ENCODE measurements around the gene PRODH2. TPM values are rescaled to one million over a fixed set of nuclear protein-coding genes. Genes with fewer than 3 reads are reported as not detected.
A peak's percentile ranks its signal among the peaks of the same experiment; 100 is the strongest.

Gene PRODH2
- total RNA-seq, 2 donors from 2014 or later: not detected

DNA sequence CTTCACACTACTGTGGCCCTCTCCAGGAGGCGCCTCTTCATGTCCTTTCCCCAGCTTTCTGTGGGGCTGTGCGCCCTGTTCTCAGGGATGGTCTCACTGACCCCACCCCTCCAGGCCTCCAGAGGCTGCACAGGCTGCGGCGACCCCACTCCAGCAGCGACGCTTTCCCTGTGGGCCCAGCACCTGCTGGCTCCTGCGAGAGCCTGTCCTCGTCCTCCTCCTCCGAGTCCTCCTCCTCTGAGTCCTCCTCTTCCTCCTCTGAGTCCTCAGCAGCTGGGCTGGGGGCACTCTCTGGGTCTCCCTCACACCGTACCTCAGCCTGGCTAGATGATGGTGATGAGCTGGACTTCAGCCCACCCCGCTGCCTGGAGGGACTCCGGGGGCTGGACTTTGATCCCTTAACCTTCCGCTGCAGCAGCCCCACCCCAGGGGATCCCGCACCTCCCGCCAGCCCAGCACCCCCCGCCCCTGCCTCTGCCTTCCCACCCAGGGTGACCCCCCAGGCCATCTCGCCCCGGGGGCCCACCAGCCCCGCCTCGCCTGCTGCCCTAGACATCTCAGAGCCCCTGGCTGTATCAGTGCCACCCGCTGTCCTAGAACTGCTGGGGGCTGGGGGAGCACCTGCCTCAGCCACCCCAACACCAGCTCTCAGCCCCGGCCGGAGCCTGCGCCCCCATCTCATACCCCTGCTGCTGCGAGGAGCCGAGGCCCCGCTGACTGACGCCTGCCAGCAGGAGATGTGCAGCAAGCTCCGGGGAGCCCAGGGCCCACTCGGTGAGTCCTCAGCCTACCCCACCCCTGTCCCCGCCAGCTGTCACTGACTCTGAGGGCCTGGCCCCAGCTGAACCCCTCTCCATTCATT lies 26.1 kb downstream of the PRODH2 start:
- H3K36me3 Mint-ChIP-seq: no peaks in the 10 kb centered on the region
- H3K9me3 Mint-ChIP-seq: no peaks in the 10 kb centered on the region
- no peak overlapping the region for H3K27ac Mint-ChIP-seq
- no peaks in the 10 kb centered on the region for H3K27me3 Mint-ChIP-seq
- H3K4me3 Mint-ChIP-seq: no peak overlapping the region
- peaks cover 6 to 10% of the 10 kb centered on the region in 2 donors for H3K4me1 Mint-ChIP-seq (ENCODE audit: low read depth in 2 of 2)
- ATAC-seq (no peak), DNase-seq (ENCODE audit: low spot score) (no peak)

GRCh38 chr19:35785339-35785627 lies 27.4 kb downstream of the PRODH2 start:
- H3K4me1 Mint-ChIP-seq (ENCODE audit: low read depth in 2 of 2): peaks cover 6 to 13% of the 10 kb centered on the region in 2 donors
- ATAC-seq (no peak), DNase-seq (ENCODE audit: low spot score) (no peak)
- no peak overlapping the region for H3K27ac Mint-ChIP-seq
- H3K36me3 Mint-ChIP-seq: no peaks in the 10 kb centered on the region
- no peaks in the 10 kb centered on the region for H3K9me3 Mint-ChIP-seq
- no peaks in the 10 kb centered on the region for H3K27me3 Mint-ChIP-seq
- H3K4me3 Mint-ChIP-seq: no peak overlapping the region

DNA sequence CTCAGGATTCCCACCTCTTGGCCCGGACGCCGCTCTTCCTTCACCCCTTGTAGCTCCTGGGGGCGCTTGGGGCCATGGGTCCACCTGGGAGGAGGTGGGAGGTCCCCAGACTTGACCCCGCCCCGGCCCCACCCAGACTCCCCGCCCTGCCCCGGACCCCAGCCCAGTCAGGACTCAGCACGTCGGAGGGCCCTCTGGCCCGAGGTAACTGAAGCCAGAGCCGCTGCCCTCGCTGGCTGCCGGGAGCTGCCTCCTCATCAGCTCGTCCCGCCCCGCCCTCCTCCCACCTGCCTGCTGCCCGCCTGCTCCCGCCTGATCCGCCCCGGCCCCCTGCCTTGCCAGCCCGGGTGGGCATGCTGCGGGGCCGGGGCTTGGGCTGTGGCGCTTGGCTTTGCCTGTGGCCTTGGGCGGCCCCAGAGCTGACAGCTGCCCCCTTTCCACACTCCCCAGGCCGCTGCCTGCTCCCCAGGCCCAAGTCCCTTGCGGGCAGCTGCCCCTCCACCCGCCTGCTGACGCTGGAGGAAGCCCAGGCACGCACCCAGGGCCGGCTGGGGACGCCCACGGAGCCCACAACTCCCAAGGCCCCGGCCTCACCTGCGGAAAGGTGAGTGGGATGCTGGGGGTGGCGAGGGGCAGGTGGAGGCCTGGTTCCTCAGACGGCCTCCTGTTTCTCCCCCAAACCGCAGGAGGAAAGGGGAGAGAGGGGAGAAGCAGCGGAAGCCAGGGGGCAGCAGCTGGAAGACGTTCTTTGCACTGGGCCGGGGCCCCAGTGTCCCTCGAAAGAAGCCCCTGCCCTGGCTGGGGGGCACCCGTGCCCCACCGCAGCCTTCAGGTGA lies 27.9 kb downstream of the PRODH2 start:
- Mint-ChIP-seq H3K36me3 (no peaks in the 10 kb centered on the region), H3K4me3 (no peak overlapping the region), H3K9me3 (no peaks in the 10 kb centered on the region), H3K27ac (no peak overlapping the region), H3K27me3 (no peaks in the 10 kb centered on the region), H3K4me1 (ENCODE audit: low read depth in 2 of 2) (peaks cover 6 to 13% of the 10 kb centered on the region in 2 donors)
- DNase-seq (ENCODE audit: low spot score) (no peak), ATAC-seq (no peak)

DNA sequence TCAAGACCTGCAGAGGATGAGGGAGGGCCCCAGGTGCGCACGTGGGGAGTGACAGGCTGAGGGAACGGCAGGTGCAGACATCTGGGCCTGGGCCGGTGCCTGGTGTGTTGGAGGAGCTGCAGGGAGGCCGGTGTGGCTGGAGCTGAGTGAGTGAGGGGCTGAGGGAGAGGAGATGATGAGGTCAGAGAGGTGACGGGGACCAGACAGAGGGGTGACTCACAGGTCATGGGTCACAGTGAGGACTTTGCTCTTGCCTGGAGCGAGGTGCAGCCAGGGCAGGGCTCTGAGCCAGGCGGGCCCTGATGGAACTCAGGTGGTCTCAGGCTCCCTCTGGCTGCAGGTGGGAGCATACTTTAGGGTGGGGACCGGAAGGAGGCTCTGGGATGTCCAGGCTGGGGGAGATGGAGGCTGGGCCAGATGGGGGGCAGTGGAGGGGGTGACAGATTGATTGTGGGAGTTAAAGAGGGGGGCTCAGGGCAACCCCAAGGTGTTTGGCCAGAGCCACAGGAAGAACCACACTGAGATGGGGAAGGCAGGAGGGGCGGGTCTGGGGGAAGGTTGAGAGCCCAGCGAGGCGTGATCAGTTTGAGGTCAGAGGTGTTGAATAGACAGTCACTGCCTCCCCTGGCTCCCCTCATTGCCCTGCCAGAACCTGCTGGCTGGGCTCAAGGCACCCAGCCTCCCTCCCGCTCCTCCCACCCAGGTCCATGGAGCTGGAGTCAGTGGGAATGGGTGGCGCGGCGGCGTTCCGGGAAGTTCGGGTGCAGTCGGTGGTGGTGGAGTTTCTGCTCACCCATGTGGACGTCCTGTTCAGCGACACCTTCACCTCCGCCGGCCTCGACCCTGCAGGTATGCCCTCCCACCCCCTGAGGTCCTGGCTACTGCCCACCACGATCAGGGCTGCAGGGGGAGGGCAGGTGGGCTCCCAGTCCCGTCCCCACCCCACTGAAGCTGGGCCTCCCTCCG lies 28.9 kb downstream of the PRODH2 start:
- Mint-ChIP-seq H3K27me3 (no peaks in the 10 kb centered on the region), H3K27ac (no peak overlapping the region), H3K36me3 (no peaks in the 10 kb centered on the region), H3K4me3 (no peak overlapping the region), H3K4me1 (ENCODE audit: low read depth in 2 of 2) (peaks cover 6 to 13% of the 10 kb centered on the region in 2 donors), H3K9me3 (no peaks in the 10 kb centered on the region)
- no peak for ATAC-seq
- no peak for DNase-seq (ENCODE audit: low spot score)

DNA sequence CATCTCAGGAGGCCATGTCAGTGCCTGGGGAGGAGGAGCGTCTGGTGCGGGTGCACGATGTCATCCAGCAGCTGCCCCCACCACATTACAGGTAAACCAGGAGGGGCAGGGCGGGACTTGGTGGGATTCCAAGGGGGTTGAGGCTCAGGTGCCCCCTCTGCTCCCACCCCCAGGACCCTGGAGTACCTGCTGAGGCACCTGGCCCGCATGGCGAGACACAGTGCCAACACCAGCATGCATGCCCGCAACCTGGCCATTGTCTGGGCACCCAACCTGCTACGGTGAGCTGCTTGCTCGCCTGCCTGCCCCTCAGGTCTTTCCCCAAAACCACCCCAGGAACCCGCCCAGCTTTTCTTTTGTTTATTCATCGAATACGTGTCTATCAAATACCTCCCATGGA lies 30.1 kb downstream of the PRODH2 start:
- Mint-ChIP-seq H3K4me1 (ENCODE audit: low read depth in 2 of 2) (peaks cover 6 to 13% of the 10 kb centered on the region in 2 donors), H3K36me3 (no peaks in the 10 kb centered on the region), H3K4me3 (no peak overlapping the region), H3K27me3 (no peaks in the 10 kb centered on the region), H3K27ac (no peak overlapping the region), H3K9me3 (no peaks in the 10 kb centered on the region)
- DNase-seq (ENCODE audit: low spot score): no peak
- no peak for ATAC-seq

DNA sequence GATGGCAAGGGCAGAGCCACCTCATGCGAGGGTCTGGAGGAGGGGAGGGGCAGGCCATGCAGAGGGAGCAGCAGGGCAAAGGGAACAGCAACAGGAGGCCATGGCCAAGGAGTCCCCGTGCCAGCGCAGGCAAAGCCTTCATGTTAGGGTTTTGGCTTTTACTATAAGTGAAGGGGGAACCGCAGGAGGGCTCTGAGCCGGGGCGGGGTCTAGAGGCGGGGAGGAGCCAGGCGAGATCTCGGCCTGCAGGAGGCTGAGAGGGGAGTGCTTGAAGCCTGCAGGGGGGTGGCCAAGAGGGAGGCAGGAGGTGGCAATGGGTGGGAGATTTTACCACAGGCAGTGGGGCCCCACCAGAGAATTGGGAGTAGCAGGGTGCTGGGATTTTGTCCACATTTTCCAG lies 31.0 kb downstream of the PRODH2 start:
- no peak for DNase-seq (ENCODE audit: low spot score)
- no peak overlapping the region for H3K27ac Mint-ChIP-seq
- H3K36me3 Mint-ChIP-seq: no peaks in the 10 kb centered on the region
- ATAC-seq: no peak
- no peaks in the 10 kb centered on the region for H3K9me3 Mint-ChIP-seq
- no peaks in the 10 kb centered on the region for H3K27me3 Mint-ChIP-seq
- no peak overlapping the region for H3K4me3 Mint-ChIP-seq
- peaks cover 12 to 18% of the 10 kb centered on the region in 2 donors for H3K4me1 Mint-ChIP-seq (ENCODE audit: low read depth in 2 of 2)

GRCh38 chr19:35780717-35781116 lies 31.9 kb downstream of the PRODH2 start:
- no peaks in the 10 kb centered on the region for H3K9me3 Mint-ChIP-seq
- H3K36me3 Mint-ChIP-seq: no peaks in the 10 kb centered on the region
- DNase-seq (ENCODE audit: low spot score) (no peak), ATAC-seq (no peak)
- H3K4me3 Mint-ChIP-seq: no peak overlapping the region
- peaks cover 20 to 27% of the 10 kb centered on the region in 2 donors for H3K4me1 Mint-ChIP-seq (ENCODE audit: low read depth in 2 of 2)
- H3K27ac Mint-ChIP-seq: no peak overlapping the region
- H3K27me3 Mint-ChIP-seq: no peaks in the 10 kb centered on the region

DNA sequence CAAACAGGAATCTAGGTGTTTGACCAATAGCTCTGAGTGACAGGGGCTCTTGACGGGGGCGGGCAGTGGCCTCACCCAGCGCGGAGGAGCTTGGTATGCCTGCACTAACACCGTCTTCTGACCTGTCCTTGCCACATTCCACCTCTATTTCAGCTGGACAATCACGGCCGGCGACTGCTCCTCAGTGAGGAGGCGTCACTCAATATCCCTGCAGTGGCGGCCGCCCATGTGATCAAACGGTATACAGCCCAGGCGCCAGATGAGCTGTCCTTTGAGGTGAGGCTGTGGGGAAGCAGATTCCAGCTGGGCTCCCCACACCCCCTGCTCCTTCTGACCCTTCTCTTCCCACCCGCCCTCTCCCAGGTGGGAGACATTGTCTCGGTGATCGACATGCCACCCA lies 32.6 kb downstream of the PRODH2 start:
- no peak overlapping the region for H3K27ac Mint-ChIP-seq
- peaks cover 21 to 27% of the 10 kb centered on the region in 2 donors for H3K4me1 Mint-ChIP-seq (ENCODE audit: low read depth in 2 of 2)
- no peak for ATAC-seq
- no peaks in the 10 kb centered on the region for H3K27me3 Mint-ChIP-seq
- no peak overlapping the region for H3K4me3 Mint-ChIP-seq
- H3K9me3 Mint-ChIP-seq: no peaks in the 10 kb centered on the region
- no peaks in the 10 kb centered on the region for H3K36me3 Mint-ChIP-seq
- no peak for DNase-seq (ENCODE audit: low spot score)

- no peaks in the 10 kb centered on the region for H3K36me3 Mint-ChIP-seq
- H3K4me3 Mint-ChIP-seq: no peak overlapping the region
- DNase-seq (ENCODE audit: low spot score): no peak
- no peak for ATAC-seq
- no peaks in the 10 kb centered on the region for H3K27me3 Mint-ChIP-seq
- H3K9me3 Mint-ChIP-seq: no peaks in the 10 kb centered on the region
- no peak overlapping the region for H3K27ac Mint-ChIP-seq
- peaks cover 31 to 33% of the 10 kb centered on the region in 2 donors for H3K4me1 Mint-ChIP-seq (ENCODE audit: low read depth in 2 of 2)
Observed at GRCh38 chr19:35779033-35779432, 33.6 kb downstream of the PRODH2 start.

DNA sequence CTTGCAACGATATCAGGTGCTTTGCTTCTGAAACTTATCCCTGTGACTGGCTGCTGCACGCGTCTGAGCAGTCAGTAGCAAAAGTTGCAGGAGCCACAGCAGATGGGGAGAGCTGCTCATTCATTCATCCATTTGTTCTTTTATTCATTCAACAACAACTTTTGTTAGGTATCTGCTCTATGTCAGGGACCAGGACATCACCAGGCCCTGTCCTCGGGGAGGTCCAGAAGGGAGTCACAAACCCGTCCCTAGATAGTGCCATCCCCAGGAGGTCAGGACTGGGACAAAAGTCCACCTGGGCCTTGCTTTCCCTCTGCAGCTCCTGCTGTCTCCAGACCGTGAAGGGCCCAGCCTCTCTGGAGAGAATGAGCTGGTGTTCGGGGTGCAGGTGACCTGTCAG lies 34.7 kb downstream of the PRODH2 start:
- Mint-ChIP-seq H3K4me3 (no peak overlapping the region), H3K36me3 (no peaks in the 10 kb centered on the region), H3K27me3 (no peaks in the 10 kb centered on the region), H3K27ac (no peak overlapping the region), H3K9me3 (no peaks in the 10 kb centered on the region), H3K4me1 (ENCODE audit: low read depth in 2 of 2) (peaks cover 25 to 26% of the 10 kb centered on the region in 2 donors)
- DNase-seq (ENCODE audit: low spot score): no peak
- ATAC-seq: no peak

DNA sequence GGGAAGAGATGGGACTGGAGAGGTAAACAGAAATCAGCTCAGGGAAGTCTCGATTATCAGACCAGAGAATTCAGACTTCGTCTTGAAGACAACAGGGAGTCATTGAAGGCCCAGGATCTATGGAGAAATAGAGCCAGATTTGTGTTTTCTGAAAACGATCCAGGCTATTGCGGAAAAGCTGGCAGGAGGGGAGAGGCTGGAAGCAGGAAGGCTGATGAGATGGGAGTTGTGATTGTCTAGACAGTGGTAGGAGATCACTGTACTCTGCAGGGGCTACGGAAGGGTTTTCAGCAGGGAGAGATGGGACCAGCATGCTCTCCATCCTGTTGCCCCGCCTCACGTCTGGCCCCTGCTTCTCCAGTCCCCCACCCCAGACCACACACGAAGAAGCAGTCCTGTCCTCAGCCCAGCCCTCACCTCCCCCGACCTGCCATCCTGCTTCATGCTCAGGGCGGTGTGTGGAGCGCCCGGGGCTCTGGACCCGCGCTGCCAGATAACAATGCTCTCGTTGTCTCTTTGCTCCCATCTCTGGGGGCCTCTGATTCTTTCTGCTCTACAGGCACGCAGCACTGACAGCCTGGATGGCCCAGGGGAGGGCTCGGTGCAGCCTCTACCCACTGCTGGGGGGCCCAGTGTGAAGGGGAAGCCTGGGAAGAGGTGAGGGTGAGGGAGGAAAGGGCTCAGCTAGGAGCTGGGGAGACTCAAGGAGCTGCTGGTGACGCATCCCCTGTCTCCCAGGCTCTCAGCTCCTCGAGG lies 35.4 kb downstream of the PRODH2 start:
- Mint-ChIP-seq H3K9me3 (no peaks in the 10 kb centered on the region), H3K4me1 (ENCODE audit: low read depth in 2 of 2) (peaks cover 23 to 25% of the 10 kb centered on the region in 2 donors), H3K27me3 (no peaks in the 10 kb centered on the region), H3K4me3 (peak overlapping the region; percentile 85), H3K27ac (peak overlapping the region in 1 of 2 donors; percentile 77), H3K36me3 (no peaks in the 10 kb centered on the region)
- ATAC-seq (no peak), DNase-seq (ENCODE audit: low spot score) (peak; percentile 59)

- Mint-ChIP-seq H3K4me1 (ENCODE audit: low read depth in 2 of 2) (peaks cover 20 to 25% of the 10 kb centered on the region in 2 donors), H3K9me3 (no peaks in the 10 kb centered on the region), H3K27me3 (no peaks in the 10 kb centered on the region), H3K4me3 (peak overlapping the region; percentile 85), H3K27ac (peak overlapping the region in 1 of 2 donors; percentile 77), H3K36me3 (no peaks in the 10 kb centered on the region)
- ATAC-seq (no peak), DNase-seq (ENCODE audit: low spot score) (peak; percentile 26)
Observed at GRCh38 chr19:35776102-35776788, 36.4 kb downstream of the PRODH2 start.
